Caco-2 (cell line): ENCODE measurements around the gene CACNA1S. TPM values are rescaled to one million over a fixed set of nuclear protein-coding genes. Genes with fewer than 3 reads are reported as not detected.

Experiments used
- BruUV-seq: library from RNA; stranded (reverse); fragments of 400-500 nt; replicated peaks from 2 replicates; lab custom pipeline; 2021; lab: Mats Ljungman, UMichigan
- CTCF ChIA-PET: fragments of 300-600 bp; sonication (Branson Sonifier 250); formaldehyde crosslinking; loops from one replicate; lab custom pipeline; 2022; ENCODE audit warnings: antibody characterized with exemption; lab: Charles Lee
- POLR2A ChIA-PET: fragments of 300-600 bp; sonication (Branson Sonifier 250); formaldehyde crosslinking; loops from one replicate; lab custom pipeline; 2022; ENCODE audit warnings: antibody characterized with exemption; lab: Charles Lee
- DNase-seq, 2 experiments: peaks; one replicate each; pipeline versions ENCODE4 v3.0.0 to v3.0.0-alpha.2; 2020 to 2022
- H3K27me3 ChIP-seq: replicated peaks from 2 replicates; pipeline ENCODE4 v1.6.0; 2011; ENCODE audit warnings: low read length; ENCODE audit not compliant: control insufficient read depth, insufficient read depth
- H3K36me3 ChIP-seq: 2 replicates; pipeline ENCODE4 v1.5.1; 2011; ENCODE audit warnings: low read length; ENCODE audit not compliant: control insufficient read depth, insufficient read depth
- H3K4me1 ChIP-seq: fragments of 250-450 bp; sonication (Bioruptor Pico); 2 replicates; pipeline ENCODE4 v1.5.1; 2020; ENCODE audit warnings: mild to moderate bottlenecking
- H3K4me3 ChIP-seq: 2 replicates; pipeline ENCODE4 v1.5.1; 2011; ENCODE audit warnings: low read depth, mild to moderate bottlenecking, control low read depth, low read length
- H3K9me3 ChIP-seq: fragments of 250-450 bp; sonication (Bioruptor Pico); 2 replicates; pipeline ENCODE4 v1.5.1; 2020; ENCODE audit warnings: mild to moderate bottlenecking, moderate library complexity
- H3K27ac Mint-ChIP-seq: one replicate; pipeline ENCODE4 v1.8.0; 2022; ENCODE audit warnings: mixed read lengths; ENCODE audit not compliant: unreplicated experiment
- H3K27me3 Mint-ChIP-seq: one replicate; pipeline ENCODE4 v1.8.0; 2022; ENCODE audit warnings: mixed read lengths; ENCODE audit not compliant: insufficient read depth, unreplicated experiment
- H3K36me3 Mint-ChIP-seq: one replicate; pipeline ENCODE4 v1.8.0; 2022; ENCODE audit warnings: mild to moderate bottlenecking, mixed read lengths; ENCODE audit not compliant: insufficient read depth, unreplicated experiment
- H3K4me1 Mint-ChIP-seq: one replicate; pipeline ENCODE4 v1.8.0; 2022; ENCODE audit warnings: low read depth, mixed read lengths; ENCODE audit not compliant: unreplicated experiment
- H3K4me3 Mint-ChIP-seq: one replicate; pipeline ENCODE4 v1.8.0; 2022; ENCODE audit warnings: mild to moderate bottlenecking, moderate library complexity, mixed read lengths; ENCODE audit not compliant: unreplicated experiment
- H3K9me3 Mint-ChIP-seq: one replicate; pipeline ENCODE4 v1.8.0; 2022; ENCODE audit warnings: mixed read lengths; ENCODE audit not compliant: unreplicated experiment
- intact Hi-C: fragments of 100-400 bp; cut with micrococcal nuclease; formaldehyde crosslinking; loops from one replicate; pipeline ENCODE4 v1.10.0; 2022; ENCODE audit not compliant: unreplicated experiment
- total RNA-seq: library from RNA; stranded (reverse); gene quantifications from 2 replicates; pipeline ENCODE4 v1.2.3, GENCODE V29; 2022
- TF ChIP-seq, protein P1 (sequence below), 2 experiments: fragments of 200-600 bp in 1 of 2; IDR thresholded peaks; 1 replicate in 1 of 2; 2 replicates in 1 of 2; pipeline versions ENCODE4 v1.5.1 to v1.8.0; 2011 to 2022; ENCODE audit warnings: antibody characterized with exemption in 1 of 2, control low read depth in 1 of 2, inconsistent platforms in 1 of 2, low read depth in 1 of 2, low read length in 1 of 2, mild to moderate bottlenecking in 1 of 2, moderate library complexity in 1 of 2; ENCODE audit not compliant: insufficient read depth in 1 of 2, severe bottlenecking in 1 of 2, unreplicated experiment in 1 of 2

CACNA1S gene
- total RNA-seq, 1 experiment from 2014 or later, result 0.07 TPM

GRCh38 chr1:201077116-201077515 is 35.1 kb downstream of the CACNA1S start:
- Mint-ChIP-seq H3K4me1 (peaks cover 1% of the 10 kb centered on the region), H3K4me3 (no peak overlapping the region), H3K36me3 (no peaks in the 10 kb centered on the region), H3K9me3 (no peaks in the 10 kb centered on the region), H3K27ac (no peak overlapping the region), H3K27me3 (peaks cover 3% of the 10 kb centered on the region)
- H3K4me1 ChIP-seq, result no peaks in the 10 kb centered on the region
- TF ChIP-seq, protein P1, sequence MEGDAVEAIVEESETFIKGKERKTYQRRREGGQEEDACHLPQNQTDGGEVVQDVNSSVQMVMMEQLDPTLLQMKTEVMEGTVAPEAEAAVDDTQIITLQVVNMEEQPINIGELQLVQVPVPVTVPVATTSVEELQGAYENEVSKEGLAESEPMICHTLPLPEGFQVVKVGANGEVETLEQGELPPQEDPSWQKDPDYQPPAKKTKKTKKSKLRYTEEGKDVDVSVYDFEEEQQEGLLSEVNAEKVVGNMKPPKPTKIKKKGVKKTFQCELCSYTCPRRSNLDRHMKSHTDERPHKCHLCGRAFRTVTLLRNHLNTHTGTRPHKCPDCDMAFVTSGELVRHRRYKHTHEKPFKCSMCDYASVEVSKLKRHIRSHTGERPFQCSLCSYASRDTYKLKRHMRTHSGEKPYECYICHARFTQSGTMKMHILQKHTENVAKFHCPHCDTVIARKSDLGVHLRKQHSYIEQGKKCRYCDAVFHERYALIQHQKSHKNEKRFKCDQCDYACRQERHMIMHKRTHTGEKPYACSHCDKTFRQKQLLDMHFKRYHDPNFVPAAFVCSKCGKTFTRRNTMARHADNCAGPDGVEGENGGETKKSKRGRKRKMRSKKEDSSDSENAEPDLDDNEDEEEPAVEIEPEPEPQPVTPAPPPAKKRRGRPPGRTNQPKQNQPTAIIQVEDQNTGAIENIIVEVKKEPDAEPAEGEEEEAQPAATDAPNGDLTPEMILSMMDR (IDR thresholded peaks at IDR 0.05; ENCODE audit: insufficient read depth in 1 of 2, low read depth in 1 of 2, low read length in 1 of 2, severe bottlenecking in 1 of 2, unreplicated experiment in 1 of 2), result no peak
- no peak for DNase-seq
- intact Hi-C loops, result no loop called here
- ChIA-PET CTCF (no interaction called here), POLR2A (no interaction called here)
- no peaks in the 10 kb centered on the region for H3K36me3 ChIP-seq
- BruUV-seq, result no TSS peak
- H3K27me3 ChIP-seq, result no peaks in the 10 kb centered on the region
- H3K4me3 ChIP-seq, result no peak overlapping the region
- H3K9me3 ChIP-seq, result no peaks in the 10 kb centered on the region

- intact Hi-C loops, result no loop called here
- POLR2A ChIA-PET, result no interaction called here
- BruUV-seq, result no TSS peak
- H3K4me1 Mint-ChIP-seq, result no peaks in the 10 kb centered on the region
- H3K4me3 ChIP-seq, result no peak overlapping the region
- H3K9me3 ChIP-seq, result no peaks in the 10 kb centered on the region
- no peaks in the 10 kb centered on the region for H3K9me3 Mint-ChIP-seq
- CTCF ChIA-PET, result no interaction called here
- H3K27ac Mint-ChIP-seq, result no peak overlapping the region
- TF ChIP-seq, protein P1 (IDR thresholded peaks at IDR 0.05; ENCODE audit: insufficient read depth in 1 of 2, low read depth in 1 of 2, low read length in 1 of 2, severe bottlenecking in 1 of 2, unreplicated experiment in 1 of 2), result no peak
- H3K27me3 Mint-ChIP-seq, result peaks cover 5% of the 10 kb centered on the region
- H3K4me1 ChIP-seq, result no peaks in the 10 kb centered on the region
- H3K36me3 Mint-ChIP-seq, result no peaks in the 10 kb centered on the region
- H3K4me3 Mint-ChIP-seq, result no peak overlapping the region
- H3K27me3 ChIP-seq, result no peaks in the 10 kb centered on the region
- no peaks in the 10 kb centered on the region for H3K36me3 ChIP-seq
- DNase-seq, result no peak
Observed at GRCh38 chr1:201076092-201076491, 36.1 kb downstream of the CACNA1S start.

DNA sequence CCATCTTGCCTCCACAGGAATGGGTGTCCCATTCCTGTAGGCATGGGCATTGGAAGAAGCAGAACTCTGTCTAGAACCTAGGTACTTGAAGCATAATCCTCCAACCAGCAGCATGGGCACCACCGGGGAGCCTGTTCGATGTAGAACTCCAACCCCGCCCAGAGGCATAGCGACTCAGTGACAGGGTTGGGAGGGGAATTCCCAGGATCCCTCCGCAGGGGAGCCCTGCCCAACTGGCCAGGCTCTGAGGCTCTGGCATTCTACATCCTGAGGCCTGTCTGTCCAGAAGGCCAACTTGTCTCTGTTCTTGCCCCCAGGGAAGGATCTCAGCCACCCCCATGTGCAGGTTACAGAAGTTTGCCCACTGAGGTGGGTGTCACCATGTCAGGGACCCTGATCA is 38.2 kb downstream of the CACNA1S start:
- no peak for DNase-seq
- H3K27ac Mint-ChIP-seq, result no peak overlapping the region
- no TSS peak for BruUV-seq

More for the DNA sequence above, 38.2 kb downstream of the CACNA1S start:
- Mint-ChIP-seq H3K9me3 (no peaks in the 10 kb centered on the region), H3K4me3 (no peak overlapping the region), H3K27me3 (peaks cover 3% of the 10 kb centered on the region), H3K36me3 (no peaks in the 10 kb centered on the region), H3K4me1 (no peaks in the 10 kb centered on the region)
- Histone ChIP-seq H3K4me3 (no peak overlapping the region), H3K36me3 (no peaks in the 10 kb centered on the region), H3K9me3 (no peaks in the 10 kb centered on the region), H3K27me3 (no peaks in the 10 kb centered on the region), H3K4me1 (no peaks in the 10 kb centered on the region)
- ChIA-PET POLR2A (no interaction called here), CTCF (no interaction called here)
- intact Hi-C loops, result no loop called here
- TF ChIP-seq, protein P1 (IDR thresholded peaks at IDR 0.05; ENCODE audit: insufficient read depth in 1 of 2, low read depth in 1 of 2, low read length in 1 of 2, severe bottlenecking in 1 of 2, unreplicated experiment in 1 of 2), result no peak
